Testis (tissue), 2 donors: ENCODE results near the gene CDH12.

Experiments used
- CTCF ChIP-seq, 3 experiments: fragments of 450-650 bp in 2 of 3; fragments of 200-600 bp in 1 of 3; sonication (generic) in 1 of 3; IDR thresholded peaks; one replicate each; pipeline ENCODE4 v1.5.1; 2016 to 2019; ENCODE audit warnings: antibody characterized with exemption in 3 of 3, mild to moderate bottlenecking in 2 of 3, moderate library complexity in 1 of 3
- POLR2A ChIP-seq: fragments of 450-650 bp; IDR thresholded peaks from one replicate; pipeline ENCODE4 v1.6.1; 2017; ENCODE audit warnings: antibody characterized with exemption, mild to moderate bottlenecking, moderate library complexity

GRCh38 chr5:21893161-21893560 is 960.0 kb downstream of the CDH12 start:
- TF ChIP-seq CTCF (IDR thresholded peaks at IDR 0.05) (no peak), POLR2A (no peak)
